HTERT RPE-1 (cell line): ENCODE results near the gene GFRA4.

Experiments
- in situ Hi-C: fragments of 300-500 bp; cut with MboI; formaldehyde crosslinking; loops from 4 replicates; pipeline ENCODE4 v1.14.3; 2020; ENCODE audit warnings: low sequenced_read_pairs

Gene GFRA4

GRCh38 chr20:3663031-3663701 is at the start of gene GFRA4:
Gene GFRA4 (minus strand): TSS chr20:3663399. CDS start chr20:3663399, 0 bp downstream.
- in situ Hi-C loops: no loop called here

GRCh38 chr20:3712279-3712873 is 49.2 kb upstream of the GFRA4 start, which contains the start of gene SIGLEC1:
Gene SIGLEC1 (minus strand): TSS chr20:3712600. CDS start chr20:3707128, 5,472 bp downstream.
- in situ Hi-C loops: no loop called here

GRCh38 chr20:3711484-3711941 is 48.3 kb upstream of the GFRA4 start:
- in situ Hi-C loops: no loop called here

GRCh38 chr20:3710703-3711483 is 47.7 kb upstream of the GFRA4 start:
- in situ Hi-C loops: no loop called here

GRCh38 chr20:3710011-3710466 is 46.8 kb upstream of the GFRA4 start:
- in situ Hi-C loops: no loop called here

GRCh38 chr20:3707508-3707899 is 44.3 kb upstream of the GFRA4 start:
- in situ Hi-C loops: no loop called here

- in situ Hi-C loops: no loop called here
Measured at GRCh38 chr20:3706774-3707507, 43.7 kb upstream of the GFRA4 start.

GRCh38 chr20:3705970-3706739 is 43.0 kb upstream of the GFRA4 start:
- in situ Hi-C loops: no loop called here

GRCh38 chr20:3705491-3705969 is 42.3 kb upstream of the GFRA4 start:
- in situ Hi-C loops: no loop called here

GRCh38 chr20:3704087-3704486 is 40.9 kb upstream of the GFRA4 start:
- in situ Hi-C loops: no loop called here

GRCh38 chr20:3702611-3703391 is 39.6 kb upstream of the GFRA4 start:
- in situ Hi-C loops: no loop called here

- in situ Hi-C loops: no loop called here
Measured at GRCh38 chr20:3701061-3701998, 38.1 kb upstream of the GFRA4 start.

GRCh38 chr20:3699037-3699436 is 35.8 kb upstream of the GFRA4 start:
- in situ Hi-C loops: no loop called here

- in situ Hi-C loops: no loop called here
Measured at GRCh38 chr20:3698591-3699001, 35.4 kb upstream of the GFRA4 start.

GRCh38 chr20:3697588-3698305 is 34.5 kb upstream of the GFRA4 start:
- in situ Hi-C loops: no loop called here

GRCh38 chr20:3696745-3697587 is 33.8 kb upstream of the GFRA4 start:
- in situ Hi-C loops: no loop called here

- in situ Hi-C loops: no loop called here
Measured at GRCh38 chr20:3696200-3696599, 33.0 kb upstream of the GFRA4 start.
